Mesendoderm (in vitro differentiated cells): ENCODE data around the gene IFI6.

ENCODE experiments used
- DNase-seq: peaks from one replicate; pipeline ENCODE4 v3.0.0; 2013
- H2AK5ac ChIP-seq: 2 replicates; pipeline ENCODE4 v1.6.1; 2013; ENCODE audit warnings: low read length, inconsistent platforms
- H2BK120ac ChIP-seq: 2 replicates; pipeline ENCODE4 v1.6.1; 2013; ENCODE audit warnings: low read depth, mild to moderate bottlenecking, low read length, moderate library complexity, mixed read lengths
- H2BK15ac ChIP-seq: replicated peaks from 2 replicates; pipeline ENCODE4 v1.6.1; 2013; ENCODE audit warnings: low read depth, mild to moderate bottlenecking, moderate library complexity
- H2BK5ac ChIP-seq: 2 replicates; pipeline ENCODE4 v1.6.1; 2013; ENCODE audit warnings: low read length, inconsistent platforms
- H3K18ac ChIP-seq: 2 replicates; pipeline ENCODE4 v1.6.1; 2013; ENCODE audit warnings: mild to moderate bottlenecking, low read length, mixed read lengths
- H3K23ac ChIP-seq: one replicate; pipeline ENCODE4 v1.6.1; 2013; ENCODE audit warnings: low read length
- H3K27ac ChIP-seq: 2 replicates; pipeline ENCODE4 v1.5.1; 2013; ENCODE audit warnings: low read depth, mild to moderate bottlenecking, inconsistent platforms, low read length, moderate library complexity
- H3K27me3 ChIP-seq: 2 replicates; pipeline ENCODE4 v1.6.1; 2013; ENCODE audit warnings: low read length, control low read depth, mild to moderate bottlenecking, inconsistent platforms; ENCODE audit not compliant: insufficient read depth, poor library complexity
- H3K36me3 ChIP-seq: 2 replicates; pipeline ENCODE4 v1.6.1; 2013; ENCODE audit warnings: low read length, inconsistent platforms; ENCODE audit not compliant: control insufficient read depth, insufficient read depth
- H3K4ac ChIP-seq: one replicate; pipeline ENCODE4 v1.6.1; 2013; ENCODE audit warnings: low read depth, mild to moderate bottlenecking, low read length, moderate library complexity
- H3K4me1 ChIP-seq: 2 replicates; pipeline ENCODE4 v1.6.1; 2013; ENCODE audit warnings: low read depth, low read length, inconsistent platforms; ENCODE audit not compliant: control insufficient read depth
- H3K4me2 ChIP-seq: 2 replicates; pipeline ENCODE4 v1.6.1; 2013; ENCODE audit warnings: low read length
- H3K4me3 ChIP-seq: 2 replicates; pipeline ENCODE4 v1.5.1; 2013; ENCODE audit warnings: mild to moderate bottlenecking, low read length
- H3K56ac ChIP-seq: one replicate; pipeline ENCODE4 v1.6.1; 2013; ENCODE audit warnings: low read length
- H3K79me1 ChIP-seq: 2 replicates; pipeline ENCODE4 v1.6.1; 2013; ENCODE audit warnings: low read length, inconsistent platforms
- H3K79me2 ChIP-seq: 2 replicates; pipeline ENCODE4 v1.6.1; 2013; ENCODE audit warnings: mild to moderate bottlenecking, low read length; ENCODE audit not compliant: control insufficient read depth, insufficient read depth
- H3K9ac ChIP-seq: 2 replicates; pipeline ENCODE4 v1.6.1; 2013; ENCODE audit warnings: low read length, inconsistent platforms
- H4K5ac ChIP-seq: one replicate; pipeline ENCODE4 v1.6.1; 2013; ENCODE audit warnings: low read length
- H4K8ac ChIP-seq: one replicate; pipeline ENCODE4 v1.6.1; 2013; ENCODE audit warnings: low read depth, mild to moderate bottlenecking, control low read depth, low read length, moderate library complexity
- WGBS: extraction: QIAGEN DNeasy Blood & Tissue Kit; methylation state at CpG from one replicate; pipeline ENCODE4 v1.1.7; 2013; ENCODE audit warnings: low lambda C conversion rate, missing lambda C conversion rate; ENCODE audit not compliant: insufficient coverage; ENCODE audit errors: extremely low coverage; 5-methylcytosine and 5-hydroxymethylcytosine counted together

IFI6 gene

GRCh38 chr1:27668121-27668807, 3.7 kb downstream of the IFI6 start:
- Histone ChIP-seq H3K27ac (no peak overlapping the region), H3K4me3 (no peak overlapping the region), H3K27me3 (no peaks in the 10 kb centered on the region), H3K4me2 (no peak overlapping the region), H3K4ac (no peak overlapping the region), H3K4me1 (no peaks in the 10 kb centered on the region), H4K5ac (no peak overlapping the region), H4K8ac (no peak overlapping the region), H3K9ac (no peak overlapping the region), H2BK15ac (no peak overlapping the region), H2BK5ac (no peak overlapping the region), H3K56ac (no peak overlapping the region), H2AK5ac (no peak overlapping the region), H3K18ac (no peak overlapping the region), H3K23ac (no peak overlapping the region), H2BK120ac (no peak overlapping the region), H3K36me3 (no peaks in the 10 kb centered on the region), H3K79me1 (no peaks in the 10 kb centered on the region), H3K79me2 (no peaks in the 10 kb centered on the region)
- no peak for DNase-seq
- no CpG with 5 or more reads among the region's 42 CpGs for WGBS

- H3K79me1 ChIP-seq = no peaks in the 10 kb centered on the region
- no peak overlapping the region for H3K9ac ChIP-seq
- peaks cover 5% of the 10 kb centered on the region for H3K4me1 ChIP-seq
- H3K36me3 ChIP-seq = no peaks in the 10 kb centered on the region
- H3K4me3 ChIP-seq = no peak overlapping the region
- H2BK15ac ChIP-seq = no peak overlapping the region
- no peak overlapping the region for H4K5ac ChIP-seq
- no peaks in the 10 kb centered on the region for H3K27me3 ChIP-seq
- H2BK5ac ChIP-seq = no peak overlapping the region
- no peak overlapping the region for H3K4me2 ChIP-seq
- no peaks in the 10 kb centered on the region for H3K79me2 ChIP-seq
- no peak for DNase-seq
- H3K4ac ChIP-seq = no peak overlapping the region
- no peak overlapping the region for H3K18ac ChIP-seq
- no peak overlapping the region for H2AK5ac ChIP-seq
- H4K8ac ChIP-seq = no peak overlapping the region
- no peak overlapping the region for H3K23ac ChIP-seq
- no peak overlapping the region for H3K27ac ChIP-seq
- H2BK120ac ChIP-seq = no peak overlapping the region
- H3K56ac ChIP-seq = no peak overlapping the region
- no CpG with 5 or more reads among the region's 6 CpGs for WGBS
Observed at GRCh38 chr1:27666791-27667254, 5.2 kb downstream of the IFI6 start.

- H2BK120ac ChIP-seq = no peak overlapping the region
- H3K4me3 ChIP-seq = no peak overlapping the region
- no peak overlapping the region for H3K23ac ChIP-seq
- H3K18ac ChIP-seq = no peak overlapping the region
- no peaks in the 10 kb centered on the region for H3K36me3 ChIP-seq
- no peak overlapping the region for H3K9ac ChIP-seq
- no peak overlapping the region for H4K8ac ChIP-seq
- H3K79me1 ChIP-seq = no peaks in the 10 kb centered on the region
- no peak overlapping the region for H3K27ac ChIP-seq
- no peak for DNase-seq
- H3K4me1 ChIP-seq = peaks cover 5% of the 10 kb centered on the region
- no peaks in the 10 kb centered on the region for H3K79me2 ChIP-seq
- no peak overlapping the region for H2BK5ac ChIP-seq
- H3K27me3 ChIP-seq = no peaks in the 10 kb centered on the region
- no CpG with 5 or more reads among the region's 4 CpGs for WGBS
- no peak overlapping the region for H2AK5ac ChIP-seq
- H2BK15ac ChIP-seq = no peak overlapping the region
- H3K4me2 ChIP-seq = no peak overlapping the region
- no peak overlapping the region for H3K4ac ChIP-seq
- no peak overlapping the region for H3K56ac ChIP-seq
- H4K5ac ChIP-seq = no peak overlapping the region
Observed at GRCh38 chr1:27666294-27666693, 5.7 kb downstream of the IFI6 start.

DNA sequence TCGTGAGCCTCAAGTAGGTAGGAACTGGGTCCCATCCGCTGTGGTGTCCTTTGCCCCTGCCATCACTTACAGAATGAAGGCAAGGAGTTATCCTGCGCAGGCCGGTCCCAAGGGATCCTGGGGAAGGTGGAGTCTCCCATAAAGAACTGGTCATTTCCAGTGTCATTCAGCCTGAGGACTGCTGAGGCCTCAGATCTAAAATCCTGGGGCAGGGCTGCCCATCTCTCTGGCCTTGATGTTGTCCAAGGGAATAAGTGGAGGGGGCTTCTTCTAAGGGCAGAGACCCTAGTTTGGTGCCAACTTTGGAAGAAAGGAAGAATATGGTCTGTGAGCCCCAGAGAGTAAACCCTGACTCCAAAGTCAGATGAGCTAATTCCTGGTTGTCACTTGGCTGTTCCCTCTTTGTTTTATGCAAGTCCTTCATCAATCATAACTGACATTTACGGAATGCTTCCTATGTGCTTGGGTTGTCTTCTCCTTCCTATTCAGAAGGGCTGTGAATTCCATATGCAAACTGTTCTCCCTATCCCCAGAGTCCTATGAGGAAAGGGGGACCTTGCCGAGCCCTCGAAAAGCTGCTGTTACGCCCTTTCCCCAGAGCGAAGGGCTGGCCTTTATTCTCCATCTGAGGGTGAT, 6.9 kb downstream of the IFI6 start:
- H2BK5ac ChIP-seq = no peak overlapping the region
- no CpG with 5 or more reads among the region's 9 CpGs for WGBS
- no peak overlapping the region for H3K56ac ChIP-seq
- no peak overlapping the region for H2AK5ac ChIP-seq
- H3K4me1 ChIP-seq = peaks cover 5% of the 10 kb centered on the region
- H2BK120ac ChIP-seq = no peak overlapping the region
- no peak overlapping the region for H3K27ac ChIP-seq
- no peaks in the 10 kb centered on the region for H3K36me3 ChIP-seq
- H3K79me1 ChIP-seq = no peaks in the 10 kb centered on the region
- no peak for DNase-seq
- H3K9ac ChIP-seq = no peak overlapping the region
- H3K23ac ChIP-seq = no peak overlapping the region
- no peak overlapping the region for H3K4me2 ChIP-seq
- H2BK15ac ChIP-seq = no peak overlapping the region
- H3K18ac ChIP-seq = no peak overlapping the region
- H3K27me3 ChIP-seq = no peaks in the 10 kb centered on the region
- no peak overlapping the region for H3K4me3 ChIP-seq
- no peak overlapping the region for H4K5ac ChIP-seq
- H4K8ac ChIP-seq = no peak overlapping the region
- no peaks in the 10 kb centered on the region for H3K79me2 ChIP-seq
- H3K4ac ChIP-seq = no peak overlapping the region

GRCh38 chr1:27664291-27664690, 7.7 kb downstream of the IFI6 start:
- no peak overlapping the region for H3K9ac ChIP-seq
- H3K79me1 ChIP-seq = no peaks in the 10 kb centered on the region
- DNase-seq = peak; percentile 29
- no peaks in the 10 kb centered on the region for H3K79me2 ChIP-seq
- no peak overlapping the region for H2BK120ac ChIP-seq
- no peak overlapping the region for H2BK15ac ChIP-seq
- peaks cover 7% of the 10 kb centered on the region for H3K4me1 ChIP-seq
- H4K5ac ChIP-seq = no peak overlapping the region
- H3K4ac ChIP-seq = no peak overlapping the region
- no peak overlapping the region for H3K23ac ChIP-seq
- H4K8ac ChIP-seq = no peak overlapping the region
- H3K18ac ChIP-seq = no peak overlapping the region
- H3K4me3 ChIP-seq = no peak overlapping the region
- no peak overlapping the region for H3K56ac ChIP-seq
- WGBS = no CpG with 5 or more reads among the region's 8 CpGs
- H3K4me2 ChIP-seq = no peak overlapping the region
- H2AK5ac ChIP-seq = no peak overlapping the region
- H2BK5ac ChIP-seq = no peak overlapping the region
- no peaks in the 10 kb centered on the region for H3K27me3 ChIP-seq
- H3K27ac ChIP-seq = no peak overlapping the region
- H3K36me3 ChIP-seq = no peaks in the 10 kb centered on the region
